ENCODE results near the gene TLDC2. TPM values are rescaled to one million over a fixed set of nuclear protein-coding genes. Genes with fewer than 3 reads are reported as not detected.

TLDC2 gene
- total RNA-seq, 1 experiment from 2014 or later, result 0.32 TPM

- no peak overlapping the region for H2AFZ ChIP-seq (ENCODE audit: low read depth, low read length, poor library complexity, severe bottlenecking)
- intact Hi-C loops (cut with micrococcal nuclease), result no loop called here
- no peak overlapping the region for H3K4me3 ChIP-seq (replicated peaks in 1 of 2; ENCODE audit: low read depth in 1 of 2, low read length in 2 of 2)
- H3K4me1 ChIP-seq (ENCODE audit: control insufficient read depth in 1 of 2, insufficient read depth in 2 of 2, low read length in 2 of 2), result peaks cover 16 to 58% of the 10 kb centered on the region in 2 experiments
- DNase-seq (ENCODE audit: low read depth, low spot score) (no peak), ATAC-seq (no peak)
- no peaks in the 10 kb centered on the region for H3K9me3 ChIP-seq (ENCODE audit: control insufficient read depth in 1 of 2, insufficient read depth in 1 of 2, low read depth in 1 of 2, low read length in 2 of 2)
- H3K9ac ChIP-seq (ENCODE audit: low read length), result no peak overlapping the region
- H4K20me1 ChIP-seq (ENCODE audit: insufficient read depth), result no peaks in the 10 kb centered on the region
- no peak for TF ChIP-seq MAX (IDR thresholded peaks at IDR 0.05)
- TF ChIP-seq EZH2phosphoT487 (IDR thresholded peaks at IDR 0.05; ENCODE audit: borderline replicate concordance), result no peak
- no peak for TF ChIP-seq YY1 (IDR thresholded peaks at IDR 0.05; ENCODE audit: extremely low read depth, insufficient replicate concordance, low read depth, low read length)
- TF ChIP-seq ATF3 (IDR thresholded peaks at IDR 0.05), result no peak
- no peak for TF ChIP-seq CBX3 (IDR thresholded peaks at IDR 0.05; ENCODE audit: low read depth)
- TF ChIP-seq TCF7L2 (IDR thresholded peaks at IDR 0.05; ENCODE audit: borderline replicate concordance, extremely low read depth, insufficient read depth, insufficient read length), result no peak
- TF ChIP-seq ZFX (IDR thresholded peaks at IDR 0.05), result no peak
- no peak for TF ChIP-seq REST (IDR thresholded peaks at IDR 0.05; ENCODE audit: low read depth)
- TF ChIP-seq CTCF (IDR thresholded peaks at IDR 0.05 in 2 of 3, conservative IDR thresholded peaks at IDR 0.05 in 1 of 3; ENCODE audit: borderline replicate concordance in 1 of 3, insufficient read depth in 1 of 3, low read depth in 2 of 3, low read length in 2 of 3), result no peak
- no peak for TF ChIP-seq RAD21 (IDR thresholded peaks at IDR 0.05; ENCODE audit: low read depth)
- TF ChIP-seq EGR1 (IDR thresholded peaks at IDR 0.05; ENCODE audit: low read depth), result no peak
- TF ChIP-seq SP1 (IDR thresholded peaks at IDR 0.05; ENCODE audit: low read depth), result no peak
- no peak for TF ChIP-seq SRF (IDR thresholded peaks at IDR 0.05; ENCODE audit: low read depth)
- no peak for TF ChIP-seq POLR2A (IDR thresholded peaks at IDR 0.05; ENCODE audit: borderline replicate concordance, extremely low read depth, insufficient read depth, insufficient read length)
- TF ChIP-seq FOSL1 (IDR thresholded peaks at IDR 0.05; ENCODE audit: low read depth), result no peak
- no peak for TF ChIP-seq CEBPB (IDR thresholded peaks at IDR 0.05; ENCODE audit: low read depth)
- TF ChIP-seq JUND (IDR thresholded peaks at IDR 0.05), result no peak
- TF ChIP-seq ZBTB33 (IDR thresholded peaks at IDR 0.05; ENCODE audit: extremely low read depth, insufficient replicate concordance, low read length), result no peak
- TF ChIP-seq POLR2AphosphoS5 (IDR thresholded peaks at IDR 0.05; ENCODE audit: low read depth, low read length), result no peak
- no TSS peak for BruUV-seq (replicated peaks)
- no peaks in the 10 kb centered on the region for H3K27me3 ChIP-seq (ENCODE audit: insufficient read depth, low read length)
- H3K79me2 ChIP-seq (ENCODE audit: insufficient read depth, low read length), result peaks cover 34% of the 10 kb centered on the region; the same call in 1 of the 2 replicates
- no peak overlapping the region for H3K4me2 ChIP-seq (ENCODE audit: low read length)
- RAD21 ChIA-PET (ENCODE audit: low non-redundant PET in 1 of 2, low total read pairs in 2 of 2, uncharacterized antibody in 2 of 2, unreplicated experiment in 2 of 2), result no interaction called here
- no peaks in the 10 kb centered on the region for H3K9me2 ChIP-seq (ENCODE audit: insufficient read depth)
- CTCF ChIA-PET, result no interaction called here
- H3K27ac ChIP-seq (ENCODE audit: low read depth, low read length), result no peak overlapping the region
- POLR2A ChIA-PET, result no interaction called here
- H3K36me3 ChIP-seq (ENCODE audit: control insufficient read depth in 1 of 2, insufficient read depth in 2 of 2, low read length in 2 of 2), result no peaks in the 10 kb centered on the region
Observed at GRCh38 chr20:36860339-36860738, 15.6 kb upstream of the TLDC2 start.
